GM12892 (cell line): Measurements from ENCODE around the gene SPRED3.
A peak's percentile ranks its signal among the peaks of the same experiment; 100 is the strongest.

Source experiments
- DNase-seq: peaks from one replicate; pipeline ENCODE4 v3.0.0; 2011; ENCODE audit not compliant: insufficient read length
- FAIRE-seq: peaks from 2 replicates; lab custom pipeline; 2011; peaks lifted over from hg19 to GRCh38; lab: Jason Lieb, UNC
- POLR2A ChIP-seq: IDR thresholded peaks from 2 replicates; pipeline ENCODE4 v1.6.1; 2011; ENCODE audit warnings: low read depth, low read length, control low read depth
- POLR2AphosphoS5 ChIP-seq: IDR thresholded peaks from 2 replicates; pipeline ENCODE4 v1.6.1; 2011; ENCODE audit warnings: low read depth, low read length, control low read depth
- TAF1 ChIP-seq: IDR thresholded peaks from 2 replicates; pipeline ENCODE4 v1.6.1; 2011; ENCODE audit warnings: low read depth, mild to moderate bottlenecking, control low read depth, low read length, borderline replicate concordance

Gene SPRED3

DNA sequence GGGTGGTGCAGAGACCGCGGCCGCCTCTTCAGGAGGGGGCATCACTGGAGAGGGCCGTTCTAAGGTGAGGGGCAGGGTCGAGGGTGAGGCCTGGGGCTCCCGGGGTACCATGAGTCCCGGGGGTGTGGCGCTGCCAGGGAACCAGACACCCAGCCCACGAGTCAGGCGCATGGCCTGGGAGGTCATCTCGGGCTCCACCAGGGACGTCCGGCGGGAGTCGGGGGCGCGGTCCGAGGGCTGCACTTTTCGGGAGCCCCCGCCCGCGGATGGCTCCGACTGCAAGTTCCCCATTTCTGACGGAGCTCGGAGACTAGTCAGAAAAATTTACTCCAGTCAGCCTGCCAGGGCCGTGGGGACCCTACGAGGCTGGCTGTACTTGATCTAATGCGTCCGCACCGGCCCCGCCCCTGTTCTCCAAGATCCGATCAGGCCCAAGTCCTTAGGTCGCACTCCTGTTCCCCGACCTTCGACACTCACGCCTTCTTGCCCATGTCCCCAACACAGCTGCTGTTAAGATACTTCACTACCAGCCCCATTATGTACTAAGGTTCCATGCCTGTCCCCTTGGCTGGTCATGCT, 1.4 kb upstream of the SPRED3 start:
- no peak for TF ChIP-seq TAF1
- no peak for TF ChIP-seq POLR2A
- TF ChIP-seq POLR2AphosphoS5: no peak
- DNase-seq (no peak), FAIRE-seq (peak; percentile 53)

DNA sequence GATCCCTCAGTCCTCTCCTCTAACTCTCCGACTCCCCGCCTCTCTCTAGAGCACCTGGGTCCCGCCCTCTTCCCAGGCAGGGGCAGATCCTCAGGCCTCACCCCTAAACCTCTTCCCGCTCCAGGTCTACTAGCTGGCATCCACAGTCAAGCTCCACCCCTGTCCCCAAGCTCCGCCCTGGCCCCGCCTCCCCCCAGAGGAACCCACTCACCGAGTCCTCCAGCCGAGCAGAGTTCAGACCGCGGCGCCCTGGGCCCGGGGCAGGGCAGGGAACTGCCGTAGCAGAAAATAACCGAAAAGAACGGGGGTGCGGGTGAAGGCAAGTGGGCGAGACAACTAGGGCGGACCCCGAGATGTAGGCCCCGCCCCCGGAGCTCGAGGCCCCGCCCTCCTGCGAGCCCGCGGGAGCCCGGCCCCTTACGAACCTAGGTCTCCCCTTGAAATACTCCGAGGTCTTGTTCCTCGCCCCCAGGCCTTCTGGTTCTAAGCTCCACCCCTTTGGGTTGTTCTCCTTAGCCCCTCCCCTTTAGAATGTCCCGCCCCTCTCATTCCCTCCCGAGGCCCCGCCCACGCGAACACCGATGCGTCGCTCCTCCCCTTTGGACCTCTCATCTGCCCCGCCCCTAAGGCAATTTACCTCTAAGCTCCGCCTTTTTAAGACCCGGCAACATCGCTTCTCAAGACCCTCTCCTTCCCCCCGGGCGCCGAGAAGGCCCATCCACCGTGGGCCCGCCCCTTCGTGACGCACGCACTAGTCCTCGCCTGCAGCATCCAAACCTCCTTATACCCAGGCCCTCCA, 748 bp upstream of the SPRED3 start, which contains the start of gene GGN:
Gene GGN, minus strand, starts transcription at position 485 of the 799 bp plus-strand sequence. CDS start 773 bp downstream, outside the sequence.
- peak; percentile 81 for FAIRE-seq
- peak; percentile 83 for DNase-seq
- TF ChIP-seq POLR2AphosphoS5 (no peak), TAF1 (no peak), POLR2A (no peak)

DNA sequence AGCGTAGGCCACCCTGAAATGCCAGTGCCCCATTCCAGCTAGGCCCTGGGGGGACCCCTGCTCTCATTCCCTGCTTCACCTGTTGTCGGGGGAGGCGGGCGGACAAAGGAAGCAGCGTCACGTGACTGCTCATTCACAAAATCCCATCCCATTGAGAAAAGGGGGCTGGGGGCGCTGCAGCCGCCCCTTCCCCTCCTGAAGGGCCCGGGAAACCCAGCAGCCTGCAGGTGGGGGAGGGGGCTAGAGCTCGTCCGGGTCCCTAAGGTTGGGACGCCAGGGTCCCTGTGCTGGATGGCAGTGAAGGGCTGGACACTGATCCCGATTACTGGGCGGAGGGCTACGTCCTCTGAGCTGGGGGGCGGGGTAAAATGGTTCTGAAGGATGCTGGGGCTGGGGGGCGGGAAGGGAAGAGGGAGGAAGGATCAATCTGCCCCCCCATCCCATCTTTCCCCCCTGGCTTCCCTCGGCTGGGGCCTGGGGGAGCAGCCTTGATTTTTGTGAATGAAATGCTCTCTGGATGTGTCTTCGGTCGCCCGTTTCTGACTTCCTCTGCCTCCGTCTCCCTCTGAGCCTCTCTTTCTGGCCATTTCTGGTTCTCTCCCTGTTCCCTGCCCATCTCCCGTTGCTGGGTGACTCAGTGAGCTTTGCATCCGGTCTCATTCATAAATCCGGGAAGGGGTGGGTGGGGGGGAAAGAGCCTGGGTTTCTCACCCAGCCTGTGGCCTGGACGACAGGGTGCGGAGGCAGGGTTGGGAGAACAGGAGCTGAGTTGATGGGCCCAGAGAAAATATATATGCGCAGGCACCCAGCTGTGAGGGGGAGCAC, 816 bp downstream of the SPRED3 start:
- DNase-seq (no peak), FAIRE-seq (no peak)
- no peak for TF ChIP-seq TAF1
- no peak for TF ChIP-seq POLR2A
- TF ChIP-seq POLR2AphosphoS5: no peak

DNA sequence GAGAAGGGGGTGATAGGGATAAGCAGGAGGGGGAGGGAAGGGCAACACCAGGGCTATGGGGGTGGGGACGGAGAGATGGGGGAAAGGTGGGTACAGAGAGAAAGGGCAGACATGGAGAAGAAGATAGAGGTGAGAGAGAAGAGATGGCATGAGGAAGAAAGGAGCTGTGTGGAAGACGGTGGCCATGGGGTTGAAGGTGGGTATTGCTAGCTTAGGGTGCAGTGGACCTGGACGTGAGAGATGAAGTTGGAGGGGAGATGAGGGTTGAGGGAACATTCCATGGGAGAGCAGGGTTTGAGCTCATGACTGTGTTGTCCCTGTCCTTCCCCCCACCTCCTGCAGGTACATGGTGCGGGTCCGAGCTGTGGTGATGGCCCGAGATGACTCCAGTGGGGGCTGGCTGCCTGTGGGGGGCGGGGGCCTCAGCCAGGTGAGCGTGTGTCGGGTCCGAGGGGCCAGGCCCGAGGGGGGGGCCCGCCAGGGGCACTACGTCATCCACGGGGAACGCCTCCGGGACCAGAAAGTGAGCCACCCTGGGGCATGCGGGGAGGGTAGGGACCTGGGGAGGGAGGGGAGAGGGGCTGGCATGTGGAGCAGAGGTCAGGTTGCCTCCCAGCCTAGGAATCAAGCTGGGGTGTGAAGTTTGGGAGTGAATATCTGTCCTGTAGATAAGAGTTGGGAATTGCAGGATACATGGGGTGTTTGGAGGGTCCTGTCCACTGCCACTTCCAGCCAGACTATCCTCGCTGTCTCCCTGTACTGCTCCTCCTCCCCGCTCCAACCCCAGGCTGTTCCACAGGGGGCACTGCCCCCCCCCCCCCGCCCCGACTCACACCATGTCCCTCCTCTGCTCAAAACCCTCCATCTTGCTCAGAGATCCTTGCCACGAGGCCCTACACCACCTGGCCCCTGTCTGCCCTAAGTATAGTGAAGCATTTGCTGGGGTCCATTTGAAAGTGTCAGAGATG, 1.7 kb downstream of the SPRED3 start:
- no peak for TF ChIP-seq POLR2AphosphoS5
- no peak for TF ChIP-seq TAF1
- no peak for TF ChIP-seq POLR2A
- FAIRE-seq: no peak
- no peak for DNase-seq

DNA sequence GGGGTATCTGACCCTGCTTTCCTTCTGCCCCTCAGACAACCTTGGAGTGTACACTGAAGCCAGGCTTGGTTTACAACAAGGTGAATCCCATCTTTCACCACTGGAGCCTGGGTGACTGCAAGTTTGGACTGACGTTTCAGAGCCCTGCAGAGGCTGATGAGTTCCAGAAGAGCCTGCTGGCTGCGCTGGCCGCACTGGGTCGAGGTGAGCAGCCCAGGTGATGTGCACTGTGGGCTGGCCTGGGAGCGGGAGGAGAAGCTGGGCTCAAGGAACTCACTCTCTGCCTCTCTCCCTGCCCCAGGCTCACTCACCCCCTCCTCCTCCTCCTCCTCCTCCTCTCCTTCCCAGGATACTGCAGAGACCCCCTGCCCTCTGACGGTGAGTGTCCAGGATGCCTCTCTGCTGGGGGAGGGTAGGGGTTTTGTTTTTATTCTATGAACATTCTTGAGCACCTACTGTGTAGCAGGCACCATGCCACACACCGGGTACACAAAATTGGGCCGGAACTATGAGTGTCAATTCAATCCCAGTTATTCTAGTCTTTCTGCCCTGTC, 3.5 kb downstream of the SPRED3 start:
- TF ChIP-seq TAF1 (no peak), POLR2AphosphoS5 (no peak), POLR2A (no peak)
- DNase-seq: no peak
- FAIRE-seq: no peak

DNA sequence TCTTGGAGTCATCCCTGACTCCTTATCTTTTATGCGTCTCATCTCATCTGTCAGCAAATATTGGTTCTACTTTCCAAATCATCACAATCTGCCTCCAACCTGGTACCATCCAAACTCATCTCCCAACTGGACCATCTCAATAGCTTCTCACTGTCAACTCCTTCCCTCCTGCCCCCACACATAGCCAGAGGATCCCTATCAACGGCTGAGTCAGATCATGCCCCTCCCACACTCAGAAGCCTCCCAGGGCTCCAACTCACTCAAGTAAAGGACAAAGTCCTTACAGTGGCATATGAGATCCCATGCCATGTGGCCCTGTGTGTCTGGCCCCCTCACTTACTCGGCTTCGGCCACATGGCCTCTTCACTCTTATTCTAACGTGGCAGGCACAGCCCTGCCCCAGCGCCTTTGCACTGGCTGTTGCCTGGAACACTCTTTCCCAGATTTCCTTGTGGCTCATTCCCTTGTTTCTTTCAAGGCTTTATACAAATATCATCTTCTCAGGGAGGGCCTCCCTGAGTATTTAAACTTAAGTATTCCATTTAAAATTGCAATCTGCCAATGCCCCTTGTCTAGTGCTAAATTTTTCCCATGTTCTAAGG, 4.3 kb downstream of the SPRED3 start:
- FAIRE-seq: no peak
- TF ChIP-seq TAF1 (no peak), POLR2AphosphoS5 (no peak), POLR2A (no peak)
- DNase-seq: no peak

DNA sequence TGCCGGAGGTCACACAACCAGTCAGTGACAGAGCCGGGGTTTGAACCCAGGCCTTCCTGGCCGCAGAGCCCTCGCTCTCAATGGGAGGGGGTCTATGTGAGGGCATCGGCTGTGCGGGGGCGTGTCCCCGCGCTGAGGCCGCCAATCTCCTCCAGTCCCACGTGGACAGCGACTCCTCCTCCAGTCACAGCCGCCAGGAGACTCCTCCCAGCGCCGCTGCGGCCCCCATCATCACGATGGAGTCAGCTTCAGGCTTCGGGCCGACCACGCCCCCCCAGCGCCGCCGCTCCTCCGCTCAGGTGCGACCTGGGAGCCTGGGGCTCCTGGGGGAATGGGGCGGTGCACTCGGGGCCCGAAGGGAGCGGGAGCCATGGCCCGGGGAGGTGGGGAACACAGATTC, 6.0 kb downstream of the SPRED3 start:
- DNase-seq (peak; percentile 61), FAIRE-seq (no peak)
- no peak for TF ChIP-seq POLR2A
- TF ChIP-seq POLR2AphosphoS5: no peak
- TF ChIP-seq TAF1: no peak

DNA sequence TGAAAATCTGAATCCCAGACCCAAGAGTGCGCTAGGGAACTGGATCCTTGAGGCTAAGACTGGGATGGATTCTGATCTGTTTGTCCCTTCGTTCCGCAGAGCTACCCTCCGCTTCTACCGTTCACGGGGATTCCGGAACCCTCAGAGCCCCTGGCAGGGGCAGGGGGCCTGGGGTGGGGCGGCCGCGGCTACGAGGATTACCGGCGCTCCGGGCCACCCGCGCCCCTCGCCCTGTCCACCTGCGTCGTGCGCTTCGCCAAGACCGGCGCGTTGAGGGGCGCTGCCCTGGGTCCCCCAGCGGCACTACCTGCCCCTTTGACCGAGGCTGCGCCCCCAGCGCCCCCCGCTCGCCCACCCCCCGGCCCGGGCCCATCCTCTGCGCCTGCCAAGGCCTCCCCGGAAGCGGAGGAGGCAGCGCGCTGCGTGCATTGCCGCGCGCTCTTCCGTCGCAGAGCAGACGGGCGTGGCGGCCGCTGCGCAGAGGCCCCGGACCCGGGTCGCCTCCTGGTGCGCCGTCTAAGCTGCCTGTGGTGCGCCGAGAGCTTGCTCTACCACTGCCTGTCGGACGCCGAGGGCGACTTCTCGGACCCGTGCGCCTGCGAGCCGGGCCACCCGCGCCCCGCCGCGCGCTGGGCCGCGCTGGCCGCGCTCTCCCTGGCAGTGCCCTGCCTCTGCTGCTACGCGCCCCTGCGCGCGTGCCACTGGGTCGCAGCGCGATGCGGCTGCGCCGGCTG, 7.1 kb downstream of the SPRED3 start:
- DNase-seq (peak; percentile 56), FAIRE-seq (no peak)
- TF ChIP-seq POLR2A (peak; percentile 54; the same call in 1 of the 2 replicates), POLR2AphosphoS5 (peak; percentile 33; the same call in 1 of the 2 replicates), TAF1 (no peak)

DNA sequence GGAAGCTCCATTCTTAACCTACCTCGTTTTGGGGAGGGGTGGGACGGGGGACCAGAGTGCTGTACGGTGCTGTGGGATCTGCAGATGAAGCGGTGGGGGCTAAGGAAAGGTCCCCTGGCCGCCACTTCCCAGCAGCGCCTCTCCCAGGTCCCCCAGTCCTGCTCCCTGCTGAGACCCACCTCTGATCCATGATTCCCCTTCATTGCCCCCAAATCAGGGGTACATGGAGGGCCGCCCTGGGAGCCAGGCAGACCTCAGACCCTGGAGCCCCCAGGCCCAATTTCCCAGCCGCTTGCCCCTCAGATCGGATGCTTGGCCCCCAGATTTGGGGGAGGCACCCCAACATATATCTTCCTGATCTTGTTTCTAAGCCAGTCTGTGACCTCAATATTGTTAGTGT, 10.6 kb downstream of the SPRED3 start:
- TF ChIP-seq POLR2AphosphoS5 (no peak), POLR2A (no peak), TAF1 (no peak)
- no peak for DNase-seq
- FAIRE-seq: no peak

DNA sequence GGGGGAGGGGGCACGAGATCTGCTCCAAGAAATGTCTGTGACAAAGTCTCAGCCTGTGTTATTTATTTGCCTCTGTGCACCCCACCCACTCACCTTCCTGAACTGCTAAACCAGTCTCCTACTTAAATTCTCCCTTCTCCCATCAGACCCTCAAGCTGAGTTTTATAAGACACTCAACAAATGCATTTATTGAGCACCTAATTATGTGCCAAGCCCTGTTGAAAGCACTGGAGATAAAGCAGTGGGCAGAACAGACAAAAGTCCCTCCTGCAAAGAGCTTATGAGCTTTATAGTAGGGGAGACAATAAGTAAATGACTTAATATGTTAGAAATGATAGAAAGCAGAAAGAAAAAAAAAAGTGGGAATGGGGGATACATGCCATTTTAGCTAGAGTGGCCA, 11.0 kb downstream of the SPRED3 start:
- FAIRE-seq: no peak
- no peak for DNase-seq
- TF ChIP-seq POLR2AphosphoS5: no peak
- TF ChIP-seq TAF1: no peak
- no peak for TF ChIP-seq POLR2A
